ENCODE data around the gene YAE1. TPM values are rescaled to one million over a fixed set of nuclear protein-coding genes. Genes with fewer than 3 reads are reported as not detected.

Gene YAE1
- total and polyA plus RNA-seq, 2 experiments from 2014 or later, result 30.5 to 107 TPM

DNA sequence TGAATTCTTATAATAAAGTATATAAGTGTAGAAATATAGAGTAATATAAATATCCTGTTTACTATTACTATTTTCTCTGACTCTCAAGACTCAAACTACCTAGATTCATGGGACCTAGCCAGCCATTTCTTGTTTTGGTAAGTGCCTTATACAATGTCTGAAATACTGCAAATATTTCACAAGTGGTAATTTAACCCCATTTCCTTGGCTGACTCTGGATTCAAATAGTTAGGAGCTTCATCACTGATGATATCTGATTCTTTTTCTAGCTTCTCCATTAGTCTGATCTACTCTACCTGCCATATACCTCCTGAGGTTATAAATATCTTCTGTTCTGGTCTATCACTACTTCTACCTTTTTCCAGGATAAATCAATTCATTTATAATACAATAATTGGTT lies 50.8 kb downstream of the YAE1 start:
- Histone ChIP-seq H3K36me3 (ENCODE audit: insufficient read depth) (no peaks in the 10 kb centered on the region), H2AFZ (no peak overlapping the region), H3K79me2 (replicated peaks; ENCODE audit: insufficient read depth) (no peaks in the 10 kb centered on the region), H3K4me2 (no peak overlapping the region), H3K27ac (ENCODE audit: low read depth) (no peak overlapping the region), H3K4me3 (no peak overlapping the region), H3K4me1 (ENCODE audit: insufficient read depth) (peaks cover 2% of the 10 kb centered on the region), H4K20me1 (replicated peaks; ENCODE audit: insufficient read depth) (no peaks in the 10 kb centered on the region), H3K9me2 (ENCODE audit: insufficient read depth) (no peaks in the 10 kb centered on the region; the same call in 1 of the 2 replicates), H3F3A (replicated peaks; ENCODE audit: low read depth) (no peaks in the 10 kb centered on the region), H3K27me3 (ENCODE audit: insufficient read depth) (no peaks in the 10 kb centered on the region)
- Mint-ChIP-seq H3K27ac (no peak overlapping the region), H3K36me3 (ENCODE audit: low read depth) (no peaks in the 10 kb centered on the region), H3K4me1 (peaks cover 5% of the 10 kb centered on the region), H3K4me3 (no peak overlapping the region), H3K9me3 (no peaks in the 10 kb centered on the region), H3K27me3 (ENCODE audit: insufficient read depth, low read depth, poor library complexity) (no peaks in the 10 kb centered on the region)
- DNase-seq (ENCODE audit: low spot score) (no peak), ATAC-seq (no peak)
- TF ChIP-seq NANOG (IDR thresholded peaks at IDR 0.05; ENCODE audit: borderline replicate concordance) (no peak), STAT1 (IDR thresholded peaks at IDR 0.05; ENCODE audit: unreplicated experiment) (no peak), ZNF331 (CRISPR knock-in tag; IDR thresholded peaks at IDR 0.05; ENCODE audit: low read depth) (no peak), POLR2AphosphoS5 (IDR thresholded peaks at IDR 0.05; ENCODE audit: low read depth) (no peak), EZH2phosphoT487 (IDR thresholded peaks at IDR 0.05; ENCODE audit: unreplicated experiment) (no peak), CREB1 (CRISPR knock-in tag; IDR thresholded peaks at IDR 0.05; ENCODE audit: low read depth) (no peak), ZNF114 (CRISPR knock-in tag; IDR thresholded peaks at IDR 0.05) (no peak), JUNB (IDR thresholded peaks at IDR 0.05; ENCODE audit: unreplicated experiment) (no peak), EZH2 (IDR thresholded peaks at IDR 0.05; ENCODE audit: low read depth, unreplicated experiment) (no peak)
- TF ChIP-seq, protein P1, sequence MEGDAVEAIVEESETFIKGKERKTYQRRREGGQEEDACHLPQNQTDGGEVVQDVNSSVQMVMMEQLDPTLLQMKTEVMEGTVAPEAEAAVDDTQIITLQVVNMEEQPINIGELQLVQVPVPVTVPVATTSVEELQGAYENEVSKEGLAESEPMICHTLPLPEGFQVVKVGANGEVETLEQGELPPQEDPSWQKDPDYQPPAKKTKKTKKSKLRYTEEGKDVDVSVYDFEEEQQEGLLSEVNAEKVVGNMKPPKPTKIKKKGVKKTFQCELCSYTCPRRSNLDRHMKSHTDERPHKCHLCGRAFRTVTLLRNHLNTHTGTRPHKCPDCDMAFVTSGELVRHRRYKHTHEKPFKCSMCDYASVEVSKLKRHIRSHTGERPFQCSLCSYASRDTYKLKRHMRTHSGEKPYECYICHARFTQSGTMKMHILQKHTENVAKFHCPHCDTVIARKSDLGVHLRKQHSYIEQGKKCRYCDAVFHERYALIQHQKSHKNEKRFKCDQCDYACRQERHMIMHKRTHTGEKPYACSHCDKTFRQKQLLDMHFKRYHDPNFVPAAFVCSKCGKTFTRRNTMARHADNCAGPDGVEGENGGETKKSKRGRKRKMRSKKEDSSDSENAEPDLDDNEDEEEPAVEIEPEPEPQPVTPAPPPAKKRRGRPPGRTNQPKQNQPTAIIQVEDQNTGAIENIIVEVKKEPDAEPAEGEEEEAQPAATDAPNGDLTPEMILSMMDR (conservative IDR thresholded peaks at IDR 0.05; ENCODE audit: low read depth in 2 of 2), result no peak
- TF ChIP-seq, protein P2, sequence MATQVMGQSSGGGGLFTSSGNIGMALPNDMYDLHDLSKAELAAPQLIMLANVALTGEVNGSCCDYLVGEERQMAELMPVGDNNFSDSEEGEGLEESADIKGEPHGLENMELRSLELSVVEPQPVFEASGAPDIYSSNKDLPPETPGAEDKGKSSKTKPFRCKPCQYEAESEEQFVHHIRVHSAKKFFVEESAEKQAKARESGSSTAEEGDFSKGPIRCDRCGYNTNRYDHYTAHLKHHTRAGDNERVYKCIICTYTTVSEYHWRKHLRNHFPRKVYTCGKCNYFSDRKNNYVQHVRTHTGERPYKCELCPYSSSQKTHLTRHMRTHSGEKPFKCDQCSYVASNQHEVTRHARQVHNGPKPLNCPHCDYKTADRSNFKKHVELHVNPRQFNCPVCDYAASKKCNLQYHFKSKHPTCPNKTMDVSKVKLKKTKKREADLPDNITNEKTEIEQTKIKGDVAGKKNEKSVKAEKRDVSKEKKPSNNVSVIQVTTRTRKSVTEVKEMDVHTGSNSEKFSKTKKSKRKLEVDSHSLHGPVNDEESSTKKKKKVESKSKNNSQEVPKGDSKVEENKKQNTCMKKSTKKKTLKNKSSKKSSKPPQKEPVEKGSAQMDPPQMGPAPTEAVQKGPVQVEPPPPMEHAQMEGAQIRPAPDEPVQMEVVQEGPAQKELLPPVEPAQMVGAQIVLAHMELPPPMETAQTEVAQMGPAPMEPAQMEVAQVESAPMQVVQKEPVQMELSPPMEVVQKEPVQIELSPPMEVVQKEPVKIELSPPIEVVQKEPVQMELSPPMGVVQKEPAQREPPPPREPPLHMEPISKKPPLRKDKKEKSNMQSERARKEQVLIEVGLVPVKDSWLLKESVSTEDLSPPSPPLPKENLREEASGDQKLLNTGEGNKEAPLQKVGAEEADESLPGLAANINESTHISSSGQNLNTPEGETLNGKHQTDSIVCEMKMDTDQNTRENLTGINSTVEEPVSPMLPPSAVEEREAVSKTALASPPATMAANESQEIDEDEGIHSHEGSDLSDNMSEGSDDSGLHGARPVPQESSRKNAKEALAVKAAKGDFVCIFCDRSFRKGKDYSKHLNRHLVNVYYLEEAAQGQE (IDR thresholded peaks at IDR 0.05; ENCODE audit: unreplicated experiment), result no peak
- TF ChIP-seq, protein P3, sequence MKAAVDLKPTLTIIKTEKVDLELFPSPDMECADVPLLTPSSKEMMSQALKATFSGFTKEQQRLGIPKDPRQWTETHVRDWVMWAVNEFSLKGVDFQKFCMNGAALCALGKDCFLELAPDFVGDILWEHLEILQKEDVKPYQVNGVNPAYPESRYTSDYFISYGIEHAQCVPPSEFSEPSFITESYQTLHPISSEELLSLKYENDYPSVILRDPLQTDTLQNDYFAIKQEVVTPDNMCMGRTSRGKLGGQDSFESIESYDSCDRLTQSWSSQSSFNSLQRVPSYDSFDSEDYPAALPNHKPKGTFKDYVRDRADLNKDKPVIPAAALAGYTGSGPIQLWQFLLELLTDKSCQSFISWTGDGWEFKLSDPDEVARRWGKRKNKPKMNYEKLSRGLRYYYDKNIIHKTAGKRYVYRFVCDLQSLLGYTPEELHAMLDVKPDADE (IDR thresholded peaks at IDR 0.05), result no peak
- TF ChIP-seq, protein P4, sequence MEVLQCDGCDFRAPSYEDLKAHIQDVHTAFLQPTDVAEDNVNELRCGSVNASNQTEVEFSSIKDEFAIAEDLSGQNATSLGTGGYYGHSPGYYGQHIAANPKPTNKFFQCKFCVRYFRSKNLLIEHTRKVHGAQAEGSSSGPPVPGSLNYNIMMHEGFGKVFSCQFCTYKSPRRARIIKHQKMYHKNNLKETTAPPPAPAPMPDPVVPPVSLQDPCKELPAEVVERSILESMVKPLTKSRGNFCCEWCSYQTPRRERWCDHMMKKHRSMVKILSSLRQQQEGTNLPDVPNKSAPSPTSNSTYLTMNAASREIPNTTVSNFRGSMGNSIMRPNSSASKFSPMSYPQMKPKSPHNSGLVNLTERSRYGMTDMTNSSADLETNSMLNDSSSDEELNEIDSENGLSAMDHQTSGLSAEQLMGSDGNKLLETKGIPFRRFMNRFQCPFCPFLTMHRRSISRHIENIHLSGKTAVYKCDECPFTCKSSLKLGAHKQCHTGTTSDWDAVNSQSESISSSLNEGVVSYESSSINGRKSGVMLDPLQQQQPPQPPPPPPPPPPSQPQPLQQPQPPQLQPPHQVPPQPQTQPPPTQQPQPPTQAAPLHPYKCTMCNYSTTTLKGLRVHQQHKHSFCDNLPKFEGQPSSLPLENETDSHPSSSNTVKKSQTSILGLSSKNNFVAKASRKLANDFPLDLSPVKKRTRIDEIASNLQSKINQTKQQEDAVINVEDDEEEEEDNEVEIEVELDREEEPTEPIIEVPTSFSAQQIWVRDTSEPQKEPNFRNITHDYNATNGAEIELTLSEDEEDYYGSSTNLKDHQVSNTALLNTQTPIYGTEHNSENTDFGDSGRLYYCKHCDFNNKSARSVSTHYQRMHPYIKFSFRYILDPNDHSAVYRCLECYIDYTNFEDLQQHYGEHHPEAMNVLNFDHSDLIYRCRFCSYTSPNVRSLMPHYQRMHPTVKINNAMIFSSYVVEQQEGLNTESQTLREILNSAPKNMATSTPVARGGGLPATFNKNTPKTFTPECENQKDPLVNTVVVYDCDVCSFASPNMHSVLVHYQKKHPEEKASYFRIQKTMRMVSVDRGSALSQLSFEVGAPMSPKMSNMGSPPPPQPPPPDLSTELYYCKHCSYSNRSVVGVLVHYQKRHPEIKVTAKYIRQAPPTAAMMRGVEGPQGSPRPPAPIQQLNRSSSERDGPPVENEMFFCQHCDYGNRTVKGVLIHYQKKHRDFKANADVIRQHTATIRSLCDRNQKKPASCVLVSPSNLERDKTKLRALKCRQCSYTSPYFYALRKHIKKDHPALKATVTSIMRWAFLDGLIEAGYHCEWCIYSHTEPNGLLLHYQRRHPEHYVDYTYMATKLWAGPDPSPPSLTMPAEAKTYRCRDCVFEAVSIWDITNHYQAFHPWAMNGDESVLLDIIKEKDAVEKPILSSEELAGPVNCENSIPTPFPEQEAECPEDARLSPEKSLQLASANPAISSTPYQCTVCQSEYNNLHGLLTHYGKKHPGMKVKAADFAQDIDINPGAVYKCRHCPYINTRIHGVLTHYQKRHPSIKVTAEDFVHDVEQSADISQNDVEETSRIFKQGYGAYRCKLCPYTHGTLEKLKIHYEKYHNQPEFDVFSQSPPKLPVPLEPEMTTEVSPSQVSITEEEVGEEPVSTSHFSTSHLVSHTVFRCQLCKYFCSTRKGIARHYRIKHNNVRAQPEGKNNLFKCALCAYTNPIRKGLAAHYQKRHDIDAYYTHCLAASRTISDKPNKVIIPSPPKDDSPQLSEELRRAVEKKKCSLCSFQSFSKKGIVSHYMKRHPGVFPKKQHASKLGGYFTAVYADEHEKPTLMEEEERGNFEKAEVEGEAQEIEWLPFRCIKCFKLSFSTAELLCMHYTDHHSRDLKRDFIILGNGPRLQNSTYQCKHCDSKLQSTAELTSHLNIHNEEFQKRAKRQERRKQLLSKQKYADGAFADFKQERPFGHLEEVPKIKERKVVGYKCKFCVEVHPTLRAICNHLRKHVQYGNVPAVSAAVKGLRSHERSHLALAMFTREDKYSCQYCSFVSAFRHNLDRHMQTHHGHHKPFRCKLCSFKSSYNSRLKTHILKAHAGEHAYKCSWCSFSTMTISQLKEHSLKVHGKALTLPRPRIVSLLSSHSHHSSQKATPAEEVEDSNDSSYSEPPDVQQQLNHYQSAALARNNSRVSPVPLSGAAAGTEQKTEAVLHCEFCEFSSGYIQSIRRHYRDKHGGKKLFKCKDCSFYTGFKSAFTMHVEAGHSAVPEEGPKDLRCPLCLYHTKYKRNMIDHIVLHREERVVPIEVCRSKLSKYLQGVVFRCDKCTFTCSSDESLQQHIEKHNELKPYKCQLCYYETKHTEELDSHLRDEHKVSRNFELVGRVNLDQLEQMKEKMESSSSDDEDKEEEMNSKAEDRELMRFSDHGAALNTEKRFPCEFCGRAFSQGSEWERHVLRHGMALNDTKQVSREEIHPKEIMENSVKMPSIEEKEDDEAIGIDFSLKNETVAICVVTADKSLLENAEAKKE (CRISPR knock-in tag; IDR thresholded peaks at IDR 0.05), result no peak

All from GM23338 (cell line).